HepG2 (cell line): ENCODE results near the gene OTOG.

Experiments
- HMGXB4 ChIP-seq, 2 experiments: sonication (generic) in 1 of 2; formaldehyde crosslinking in 1 of 2; IDR thresholded peaks; 2 replicates each; pipeline versions ENCODE4 v1.4.0 to v1.6.1; 2018 to 2020; ENCODE audit warnings: missing genetic modification reagents in 2 of 2, borderline replicate concordance in 1 of 2, low read depth in 1 of 2, mild to moderate bottlenecking in 1 of 2, missing biosample characterization in 1 of 2
- POLR2AphosphoS5 ChIP-seq: IDR thresholded peaks from 2 replicates; pipeline ENCODE4 v1.6.1; 2012; ENCODE audit warnings: low read depth, low read length
- RAD21 ChIP-seq: fragments of 450-650 bp; formaldehyde crosslinking; IDR thresholded peaks from 2 replicates; pipeline ENCODE4 v1.5.0; 2020; ENCODE audit warnings: mild to moderate bottlenecking
- ZNF878 ChIP-seq: sonication (generic); formaldehyde crosslinking; IDR thresholded peaks from 2 replicates; pipeline ENCODE4 v1.8.1; 2023; ENCODE audit warnings: mild to moderate bottlenecking, missing genetic modification reagents, moderate library complexity

GRCh38 chr11:17639091-17639490, 92.0 kb downstream of the OTOG start:
- no peak for TF ChIP-seq POLR2AphosphoS5
- no peak for TF ChIP-seq RAD21 (CRISPR knock-in tag)
- TF ChIP-seq HMGXB4 (CRISPR knock-in tag; IDR thresholded peaks at IDR 0.05; ENCODE audit: borderline replicate concordance in 1 of 2, low read depth in 1 of 2) = no peak
- TF ChIP-seq ZNF878 = no peak
